Upper lobe of right lung (tissue), 1 donor: ENCODE results near the gene COL18A1. TPM values are rescaled to one million over a fixed set of nuclear protein-coding genes. Genes with fewer than 3 reads are reported as not detected.

Experiments
- ATAC-seq: fragments of 200-7000 bp; cut with Tn5 transposase; one replicate; pipeline ENCODE4 v1.9.1; 2020; ENCODE audit warnings: mild to moderate bottlenecking, moderate library complexity
- DNase-seq: peaks from one replicate; pipeline ENCODE4 v3.0.0-alpha.2; 2020
- H3K27ac ChIP-seq: fragments of 200-600 bp; one replicate; pipeline ENCODE4 v1.8.0; 2022
- H3K27me3 ChIP-seq: fragments of 200-600 bp; one replicate; pipeline ENCODE4 v1.8.0; 2022; ENCODE audit warnings: mild to moderate bottlenecking
- H3K36me3 ChIP-seq: fragments of 200-600 bp; one replicate; pipeline ENCODE4 v1.8.0; 2022
- H3K4me1 ChIP-seq: fragments of 200-600 bp; one replicate; pipeline ENCODE4 v1.8.0; 2022
- H3K4me3 ChIP-seq: fragments of 200-600 bp; one replicate; pipeline ENCODE4 v1.8.0; 2022; ENCODE audit warnings: mild to moderate bottlenecking
- H3K9me3 ChIP-seq: fragments of 200-600 bp; one replicate; pipeline ENCODE4 v1.8.0; 2022
- intact Hi-C: fragments of 100-400 bp; cut with DNase I; formaldehyde crosslinking; loops from one replicate; pipeline ENCODE4 v1.11.0; 2022
- total RNA-seq: library from RNA; stranded (reverse); fragmentation: NEBNext Ultra II Directional; extraction: Animal tissue kit (Norgen Biotek cat#: 25700); gene quantifications from one replicate; pipeline ENCODE4 v1.2.1, GENCODE V29; 2021
- TF ChIP-seq, protein P1 (sequence below): fragments of 200-600 bp; IDR thresholded peaks from one replicate; pipeline ENCODE4 v1.8.0; 2022; ENCODE audit warnings: antibody characterized with exemption
- donor health status: DM: no; HTN: yes; CAD: no; lungs with severe emphysema.

Gene COL18A1
- total RNA-seq, 1 donor from 2014 or later, result 60.4 TPM

- no peak overlapping the region for H3K4me3 ChIP-seq
- DNase-seq (peak; percentile 51), ATAC-seq (no peak)
- H3K36me3 ChIP-seq, result no peaks in the 10 kb centered on the region
- no peaks in the 10 kb centered on the region for H3K9me3 ChIP-seq
- H3K27me3 ChIP-seq, result no peaks in the 10 kb centered on the region
- TF ChIP-seq, protein P1, sequence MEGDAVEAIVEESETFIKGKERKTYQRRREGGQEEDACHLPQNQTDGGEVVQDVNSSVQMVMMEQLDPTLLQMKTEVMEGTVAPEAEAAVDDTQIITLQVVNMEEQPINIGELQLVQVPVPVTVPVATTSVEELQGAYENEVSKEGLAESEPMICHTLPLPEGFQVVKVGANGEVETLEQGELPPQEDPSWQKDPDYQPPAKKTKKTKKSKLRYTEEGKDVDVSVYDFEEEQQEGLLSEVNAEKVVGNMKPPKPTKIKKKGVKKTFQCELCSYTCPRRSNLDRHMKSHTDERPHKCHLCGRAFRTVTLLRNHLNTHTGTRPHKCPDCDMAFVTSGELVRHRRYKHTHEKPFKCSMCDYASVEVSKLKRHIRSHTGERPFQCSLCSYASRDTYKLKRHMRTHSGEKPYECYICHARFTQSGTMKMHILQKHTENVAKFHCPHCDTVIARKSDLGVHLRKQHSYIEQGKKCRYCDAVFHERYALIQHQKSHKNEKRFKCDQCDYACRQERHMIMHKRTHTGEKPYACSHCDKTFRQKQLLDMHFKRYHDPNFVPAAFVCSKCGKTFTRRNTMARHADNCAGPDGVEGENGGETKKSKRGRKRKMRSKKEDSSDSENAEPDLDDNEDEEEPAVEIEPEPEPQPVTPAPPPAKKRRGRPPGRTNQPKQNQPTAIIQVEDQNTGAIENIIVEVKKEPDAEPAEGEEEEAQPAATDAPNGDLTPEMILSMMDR, result no peak
- H3K4me1 ChIP-seq, result peaks cover under 1% of the 10 kb centered on the region
- no peak overlapping the region for H3K27ac ChIP-seq
- intact Hi-C loops, result no loop called here
These were observed 59.3 kb downstream of the COL18A1 start for GRCh38 chr21:45464309-45464708.

DNA sequence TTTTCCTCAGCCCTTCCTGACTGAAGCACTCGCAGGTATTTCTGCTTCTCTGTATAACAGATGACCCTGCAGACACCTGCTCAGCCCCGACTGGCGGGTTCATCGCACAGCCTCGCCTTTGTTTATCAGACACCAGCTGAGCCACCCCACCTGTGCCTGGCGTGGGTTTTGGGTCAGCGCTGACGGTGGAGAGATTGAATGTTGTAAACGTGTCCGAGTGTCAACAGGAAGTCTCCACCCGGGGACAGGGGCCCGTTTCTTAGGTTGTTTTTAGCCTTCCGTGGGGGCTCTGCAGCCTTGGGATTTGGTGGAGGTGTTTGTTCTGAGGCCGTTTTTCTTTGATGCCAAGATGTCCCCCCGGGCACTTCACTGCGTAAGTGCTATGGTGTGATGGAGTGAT is 60.1 kb downstream of the COL18A1 start:
- no peak for ATAC-seq
- peak; percentile 54 for DNase-seq
- H3K27ac ChIP-seq, result no peak overlapping the region
- H3K36me3 ChIP-seq, result no peaks in the 10 kb centered on the region
- no peaks in the 10 kb centered on the region for H3K9me3 ChIP-seq
- H3K4me3 ChIP-seq, result no peak overlapping the region
- H3K27me3 ChIP-seq, result no peaks in the 10 kb centered on the region
- TF ChIP-seq, protein P1, result no peak
- intact Hi-C loops, result no loop called here
- peaks cover 8% of the 10 kb centered on the region for H3K4me1 ChIP-seq

GRCh38 chr21:45465611-45466329 is 60.8 kb downstream of the COL18A1 start:
- Histone ChIP-seq H3K27ac (no peak overlapping the region), H3K4me3 (no peak overlapping the region), H3K27me3 (no peaks in the 10 kb centered on the region), H3K36me3 (no peaks in the 10 kb centered on the region), H3K4me1 (peaks cover 15% of the 10 kb centered on the region), H3K9me3 (no peaks in the 10 kb centered on the region)
- ATAC-seq, result no peak
- TF ChIP-seq, protein P1, result no peak
- peak; percentile 55 for DNase-seq
- intact Hi-C loops, result no loop called here

GRCh38 chr21:45466330-45467220 is 61.6 kb downstream of the COL18A1 start:
- intact Hi-C loops, result no loop called here
- no peaks in the 10 kb centered on the region for H3K36me3 ChIP-seq
- H3K27me3 ChIP-seq, result no peaks in the 10 kb centered on the region
- ATAC-seq, result no peak
- DNase-seq, result peak; percentile 48
- H3K4me1 ChIP-seq, result peaks cover 19% of the 10 kb centered on the region
- no peak overlapping the region for H3K27ac ChIP-seq
- TF ChIP-seq, protein P1, result no peak
- no peaks in the 10 kb centered on the region for H3K9me3 ChIP-seq
- H3K4me3 ChIP-seq, result no peak overlapping the region

- ATAC-seq, result no peak
- no peaks in the 10 kb centered on the region for H3K9me3 ChIP-seq
- H3K27ac ChIP-seq, result no peak overlapping the region
- TF ChIP-seq, protein P1, result no peak
- peak; percentile 58 for DNase-seq
- H3K4me1 ChIP-seq, result peaks cover 19% of the 10 kb centered on the region
- intact Hi-C loops, result no loop called here
- no peak overlapping the region for H3K4me3 ChIP-seq
- H3K36me3 ChIP-seq, result no peaks in the 10 kb centered on the region
- H3K27me3 ChIP-seq, result no peaks in the 10 kb centered on the region
These were observed 62.3 kb downstream of the COL18A1 start for GRCh38 chr21:45467221-45467779.
